ENCODE data around the gene EPB41.

- no peak for TF ChIP-seq POLR2A (IDR thresholded peaks at IDR 0.05)
- TF ChIP-seq, protein P1, sequence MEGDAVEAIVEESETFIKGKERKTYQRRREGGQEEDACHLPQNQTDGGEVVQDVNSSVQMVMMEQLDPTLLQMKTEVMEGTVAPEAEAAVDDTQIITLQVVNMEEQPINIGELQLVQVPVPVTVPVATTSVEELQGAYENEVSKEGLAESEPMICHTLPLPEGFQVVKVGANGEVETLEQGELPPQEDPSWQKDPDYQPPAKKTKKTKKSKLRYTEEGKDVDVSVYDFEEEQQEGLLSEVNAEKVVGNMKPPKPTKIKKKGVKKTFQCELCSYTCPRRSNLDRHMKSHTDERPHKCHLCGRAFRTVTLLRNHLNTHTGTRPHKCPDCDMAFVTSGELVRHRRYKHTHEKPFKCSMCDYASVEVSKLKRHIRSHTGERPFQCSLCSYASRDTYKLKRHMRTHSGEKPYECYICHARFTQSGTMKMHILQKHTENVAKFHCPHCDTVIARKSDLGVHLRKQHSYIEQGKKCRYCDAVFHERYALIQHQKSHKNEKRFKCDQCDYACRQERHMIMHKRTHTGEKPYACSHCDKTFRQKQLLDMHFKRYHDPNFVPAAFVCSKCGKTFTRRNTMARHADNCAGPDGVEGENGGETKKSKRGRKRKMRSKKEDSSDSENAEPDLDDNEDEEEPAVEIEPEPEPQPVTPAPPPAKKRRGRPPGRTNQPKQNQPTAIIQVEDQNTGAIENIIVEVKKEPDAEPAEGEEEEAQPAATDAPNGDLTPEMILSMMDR (IDR thresholded peaks at IDR 0.05), result no peak
Measured at GRCh38 chr1:29004288-29004687, 89.9 kb downstream of the EPB41 start.
